IPS DF 4.7 (cell line): ENCODE results near the gene MPG.

ENCODE experiments used
- DNase-seq: peaks from one replicate; pipeline ENCODE4 v3.0.0-alpha.2; 2013; ENCODE audit warnings: low spot score; ENCODE audit errors: extremely low read depth

The MPG gene

DNA sequence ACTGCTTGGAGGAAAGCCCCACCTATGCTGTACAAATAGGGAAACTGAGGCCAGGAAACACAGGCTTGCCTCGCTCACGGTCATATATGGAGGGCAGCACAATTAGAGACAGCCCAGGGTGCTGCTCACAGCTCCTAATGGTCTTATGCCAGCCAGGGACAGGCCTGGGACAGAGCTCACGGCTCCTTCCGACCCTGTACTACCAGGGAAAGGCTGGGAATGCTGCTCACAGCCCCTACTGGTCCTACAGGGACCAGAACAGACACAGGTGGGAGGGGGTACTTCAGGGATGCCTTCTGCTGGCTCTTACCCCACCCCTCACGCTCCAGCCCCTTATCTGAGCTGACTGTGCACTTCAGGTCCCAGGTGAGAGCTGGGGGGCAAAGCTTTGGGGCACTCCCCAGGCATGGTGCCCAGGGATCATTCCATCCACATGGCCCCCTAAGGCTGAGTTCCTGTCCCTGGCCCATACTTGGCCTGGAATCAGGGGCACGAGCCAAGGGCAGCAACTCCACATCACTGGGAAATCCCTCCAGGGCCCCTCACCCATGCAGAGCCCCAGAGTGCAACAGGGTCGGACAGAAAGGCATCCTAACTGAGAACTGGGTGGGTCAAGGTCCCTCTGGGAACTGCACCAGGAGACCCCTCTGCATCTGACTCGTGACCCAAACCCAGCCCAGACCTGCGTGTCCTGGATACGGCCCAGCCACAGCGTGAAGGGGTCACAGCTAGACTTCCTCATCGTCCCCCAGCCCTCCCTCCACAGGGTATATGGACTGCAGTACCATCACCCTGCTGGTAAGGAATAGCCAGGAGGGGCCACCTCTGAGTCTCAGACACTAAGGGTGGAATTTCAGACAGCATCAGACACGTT is 11.5 kb upstream of the MPG start:
- DNase-seq = no peak

DNA sequence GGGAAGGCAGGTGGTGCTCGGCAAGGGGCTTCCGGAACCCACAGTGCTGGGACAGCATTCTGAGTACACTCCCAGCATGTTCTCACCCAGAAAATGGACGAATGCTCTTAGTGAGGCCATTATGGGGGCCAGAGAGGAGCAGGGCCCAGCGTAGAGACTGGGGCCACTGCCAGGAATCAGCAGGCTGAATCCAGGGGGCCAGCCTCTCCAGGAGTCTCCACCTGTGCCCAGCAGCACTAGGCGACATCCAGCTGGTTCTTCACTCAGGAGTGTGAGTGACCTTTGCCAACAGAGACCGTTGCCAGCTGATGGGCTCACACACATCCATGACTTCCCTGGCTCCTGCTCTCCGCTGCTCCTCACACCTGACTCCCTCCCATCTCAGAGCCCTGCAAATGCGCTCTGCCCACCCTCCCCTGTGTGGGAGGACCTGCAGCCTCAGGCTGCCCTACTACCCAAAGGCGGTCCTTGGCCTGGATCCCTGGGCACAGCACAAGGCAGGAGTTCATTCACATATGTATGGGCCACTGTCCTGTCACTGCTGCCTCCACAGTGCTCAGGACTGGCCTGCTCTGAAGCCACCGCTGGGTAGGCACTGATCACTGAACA is 10.7 kb upstream of the MPG start:
- no peak for DNase-seq

DNA sequence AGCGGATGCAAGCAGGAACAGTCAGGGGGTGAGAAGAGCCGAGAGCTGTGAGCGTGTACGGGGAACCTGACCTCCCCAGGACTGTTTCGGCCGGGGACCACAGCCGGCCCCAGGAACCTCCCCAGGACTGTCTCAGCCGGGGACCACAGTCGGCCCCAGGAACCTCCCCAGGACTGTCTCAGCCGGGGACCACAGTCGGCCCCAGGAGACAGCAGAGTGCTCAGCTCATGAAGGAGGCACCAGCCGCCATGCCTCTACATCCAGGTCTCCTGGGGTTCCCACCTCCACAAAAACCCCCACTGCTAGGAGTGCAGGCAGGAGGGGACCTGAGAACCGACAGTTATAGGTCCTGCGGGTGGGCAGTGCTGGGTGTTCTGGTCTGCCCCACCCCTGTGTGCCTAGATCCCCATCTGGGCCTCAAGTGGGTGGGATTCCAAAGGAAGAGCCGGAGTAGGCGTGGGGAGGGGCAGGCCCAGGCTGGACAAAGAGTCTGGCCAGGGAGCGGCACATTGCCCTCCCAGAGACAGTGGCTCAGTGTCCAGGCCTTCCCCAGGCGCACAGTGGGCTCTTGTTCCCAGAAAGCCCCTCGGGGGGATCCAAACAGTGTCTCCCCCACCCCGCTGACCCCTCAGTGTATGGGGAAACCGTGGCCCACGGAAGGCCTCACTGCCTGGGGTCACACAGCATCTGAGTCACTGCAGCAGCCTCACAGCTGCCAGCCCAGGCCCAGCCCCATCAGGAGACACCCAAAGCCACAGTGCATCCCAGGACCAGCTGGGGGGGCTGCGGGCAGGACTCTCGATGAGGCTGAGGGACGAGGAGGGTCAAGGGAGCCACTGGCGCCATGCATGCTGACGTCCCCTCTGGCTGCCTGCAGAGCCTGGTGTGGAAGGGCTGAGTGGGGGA is 9.9 kb upstream of the MPG start:
- no peak for DNase-seq

DNA sequence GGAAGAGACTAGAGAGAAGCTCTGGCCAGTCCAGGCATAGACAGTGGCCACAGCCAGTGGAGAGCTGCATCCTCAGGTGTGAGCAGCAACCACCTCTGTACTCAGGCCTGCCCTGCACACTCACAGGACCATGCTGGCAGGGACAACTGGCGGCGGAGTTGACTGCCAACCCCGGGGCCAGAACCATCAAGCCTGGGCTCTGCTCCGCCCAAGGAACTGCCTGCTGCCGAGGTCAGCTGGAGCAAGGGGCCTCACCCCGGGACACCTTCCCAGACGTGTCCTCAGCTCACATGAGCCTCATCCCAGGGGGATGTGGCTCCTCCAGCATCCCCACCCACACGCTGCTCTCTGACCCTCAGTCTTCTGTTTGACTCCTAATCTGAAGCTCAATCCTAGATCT is 8.8 kb upstream of the MPG start:
- DNase-seq = no peak

DNA sequence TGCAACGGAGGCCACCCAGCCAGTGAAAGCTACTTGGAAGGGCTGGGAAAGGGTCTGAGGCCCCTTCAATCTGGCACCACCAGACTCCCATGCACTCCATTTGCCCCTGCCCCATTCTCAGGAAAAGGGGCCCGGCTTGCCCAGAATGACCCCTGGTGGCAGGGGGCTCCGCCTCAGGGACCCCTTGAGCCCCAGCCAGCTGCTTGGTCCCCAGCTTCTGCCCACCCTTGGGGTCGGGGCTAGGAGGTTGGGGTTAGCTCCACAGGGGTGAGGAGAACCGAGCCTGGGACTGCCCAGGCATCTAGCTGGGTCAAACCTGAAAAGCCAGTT is 6.8 kb upstream of the MPG start:
- DNase-seq = no peak

DNA sequence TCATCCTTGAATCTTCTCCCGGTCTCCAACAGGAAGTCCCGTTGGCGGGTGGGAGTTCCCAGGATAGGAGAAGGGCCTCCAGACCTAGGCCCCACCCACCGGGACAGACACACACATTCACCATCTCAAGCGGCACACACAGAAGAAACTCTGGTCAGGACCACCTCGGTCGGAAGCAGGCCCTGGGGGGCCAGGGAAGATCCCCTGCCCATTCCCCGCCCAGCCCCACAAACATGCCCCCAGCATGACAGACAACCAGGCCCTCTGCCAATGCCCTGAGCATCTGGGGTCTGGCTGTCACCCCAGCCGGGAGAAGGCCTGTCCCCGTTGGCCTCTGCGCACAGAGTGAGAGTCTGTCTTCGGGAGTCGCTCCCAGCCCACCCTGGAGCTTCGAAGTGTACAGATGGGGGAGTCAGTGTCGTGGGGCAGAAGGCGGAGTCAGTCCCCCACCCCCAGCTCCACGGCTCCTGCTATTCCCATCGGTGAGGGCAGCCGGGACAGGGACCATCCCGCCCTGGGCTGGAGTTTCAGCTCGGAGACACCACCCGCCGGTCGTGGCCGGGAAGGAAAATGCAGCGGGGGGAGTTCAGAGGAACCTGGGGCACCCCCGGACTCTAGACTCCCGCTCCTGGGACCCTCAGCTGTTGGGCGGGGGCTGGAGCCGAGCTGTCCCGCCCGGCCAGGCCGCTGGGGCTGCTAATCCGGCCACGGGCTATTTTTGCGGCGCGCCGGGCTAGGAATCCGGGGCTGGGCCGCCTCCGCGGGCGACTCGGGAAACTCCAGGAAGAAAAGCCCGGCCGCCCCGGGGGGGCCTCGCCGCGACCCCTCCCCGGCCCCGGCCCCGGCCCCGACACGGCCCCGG is 6.3 kb upstream of the MPG start:
- DNase-seq = no peak

DNA sequence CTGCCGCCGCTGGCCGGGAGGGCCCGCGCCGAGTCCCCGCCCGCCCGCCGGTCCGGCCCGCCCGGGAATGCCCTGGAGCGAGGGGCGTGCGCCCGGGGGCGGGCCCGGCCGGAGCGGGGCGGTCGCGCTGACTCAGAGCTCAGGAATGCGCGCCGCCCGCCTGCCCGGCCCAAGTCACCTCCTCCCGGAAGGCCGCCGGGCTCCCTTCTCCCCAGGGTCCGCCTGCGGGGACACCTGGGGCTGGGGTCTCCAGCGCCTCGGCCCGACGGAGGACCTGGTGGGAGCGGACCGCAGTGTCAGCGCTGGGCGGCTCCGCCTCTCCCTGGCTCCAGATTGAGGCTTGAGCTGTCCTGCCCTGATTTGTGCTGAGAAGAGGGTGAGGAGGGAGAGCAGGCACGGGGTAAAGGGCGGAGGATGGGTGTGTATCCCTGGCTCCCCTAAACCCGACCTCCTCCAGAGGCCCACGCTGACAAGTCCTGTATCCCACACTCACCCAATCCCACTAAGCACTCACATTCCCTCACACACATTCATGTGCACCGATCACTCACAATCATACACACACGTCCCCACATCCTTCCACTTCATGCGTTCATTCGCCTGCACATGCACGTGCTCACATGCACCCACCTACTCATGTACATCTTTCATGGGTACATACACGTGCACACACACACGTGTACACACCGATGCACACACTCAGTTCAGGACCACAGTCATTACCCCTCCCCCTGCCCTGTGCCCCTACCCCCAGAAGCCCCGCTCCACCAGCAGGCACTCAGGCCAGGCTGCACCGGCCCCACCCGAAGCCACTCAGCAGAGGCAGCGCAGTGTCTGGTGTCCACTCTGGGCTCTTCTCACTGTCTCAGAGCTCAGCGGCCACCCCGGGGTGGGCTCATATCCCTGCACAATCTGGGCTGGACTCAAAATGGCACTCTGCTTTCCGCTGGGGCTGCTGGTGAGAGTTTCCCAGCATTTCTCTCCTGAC is 5.2 kb upstream of the MPG start, which contains the start of gene RHBDF1:
Gene RHBDF1, minus strand, starts transcription at position 71 of the 988 bp plus-strand sequence. CDS start 7,616 bp downstream, outside the sequence.
- DNase-seq = no peak

DNA sequence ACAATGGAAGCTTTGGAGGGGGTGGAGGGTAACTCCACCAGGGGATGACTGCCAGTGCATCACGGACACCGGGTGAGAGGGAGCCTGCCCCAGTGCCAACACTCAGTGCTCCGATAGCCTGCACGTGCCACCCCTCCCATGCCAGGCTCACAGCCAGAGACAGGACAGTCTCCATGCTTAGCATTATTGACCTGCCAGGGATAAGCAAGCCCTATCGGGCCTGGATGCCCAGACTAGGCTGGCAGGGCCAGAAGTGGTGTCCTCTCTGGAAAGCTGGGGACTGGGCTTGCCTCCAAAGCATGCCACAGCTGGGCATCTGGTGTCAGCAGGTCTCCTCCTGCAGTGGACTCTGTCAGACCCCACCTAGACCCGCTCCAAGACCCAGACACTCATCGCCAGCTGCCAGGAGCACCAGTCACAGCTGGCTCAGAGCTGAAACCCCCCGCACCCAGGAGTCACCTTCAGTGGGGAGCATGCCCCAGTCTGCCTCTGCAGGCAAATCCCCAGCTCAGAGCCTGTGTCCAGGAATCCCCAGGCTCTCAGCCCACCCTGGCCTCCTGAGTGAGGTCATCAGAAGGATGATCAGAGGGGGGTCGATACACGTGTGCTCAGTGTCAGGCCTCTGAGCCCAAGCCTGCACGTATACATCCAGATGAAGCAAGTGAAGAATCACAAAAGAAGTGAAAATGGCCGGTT is 3.8 kb upstream of the MPG start:
- DNase-seq = no peak

DNA sequence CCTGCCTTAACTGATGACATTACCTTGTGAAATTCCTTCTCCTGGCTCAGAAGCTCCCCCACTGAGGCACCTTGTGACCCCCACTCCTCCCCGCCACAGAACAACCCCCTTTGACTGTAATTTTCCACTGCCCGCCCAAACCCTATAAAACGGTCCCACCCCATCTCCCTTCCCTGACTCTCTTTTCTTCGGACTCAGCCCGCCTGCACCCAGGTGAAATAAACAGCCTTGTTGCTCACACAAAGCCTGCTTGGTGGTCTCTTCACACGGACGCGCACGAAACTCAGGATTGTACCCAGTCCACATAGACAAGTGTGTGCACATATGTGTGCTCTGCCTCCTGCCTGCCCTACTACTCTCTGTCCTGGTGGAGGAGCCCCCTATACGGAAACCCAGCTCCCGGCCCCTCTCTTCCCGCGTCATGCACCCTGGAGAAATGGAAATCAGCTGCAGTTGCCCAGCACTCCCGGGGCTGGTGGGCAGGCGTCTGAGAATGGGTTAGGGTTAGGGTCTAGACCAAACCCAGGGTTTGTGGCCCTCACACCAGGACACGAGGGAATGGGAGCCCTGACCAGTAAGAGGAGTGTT is 3.2 kb upstream of the MPG start:
- no peak for DNase-seq

DNA sequence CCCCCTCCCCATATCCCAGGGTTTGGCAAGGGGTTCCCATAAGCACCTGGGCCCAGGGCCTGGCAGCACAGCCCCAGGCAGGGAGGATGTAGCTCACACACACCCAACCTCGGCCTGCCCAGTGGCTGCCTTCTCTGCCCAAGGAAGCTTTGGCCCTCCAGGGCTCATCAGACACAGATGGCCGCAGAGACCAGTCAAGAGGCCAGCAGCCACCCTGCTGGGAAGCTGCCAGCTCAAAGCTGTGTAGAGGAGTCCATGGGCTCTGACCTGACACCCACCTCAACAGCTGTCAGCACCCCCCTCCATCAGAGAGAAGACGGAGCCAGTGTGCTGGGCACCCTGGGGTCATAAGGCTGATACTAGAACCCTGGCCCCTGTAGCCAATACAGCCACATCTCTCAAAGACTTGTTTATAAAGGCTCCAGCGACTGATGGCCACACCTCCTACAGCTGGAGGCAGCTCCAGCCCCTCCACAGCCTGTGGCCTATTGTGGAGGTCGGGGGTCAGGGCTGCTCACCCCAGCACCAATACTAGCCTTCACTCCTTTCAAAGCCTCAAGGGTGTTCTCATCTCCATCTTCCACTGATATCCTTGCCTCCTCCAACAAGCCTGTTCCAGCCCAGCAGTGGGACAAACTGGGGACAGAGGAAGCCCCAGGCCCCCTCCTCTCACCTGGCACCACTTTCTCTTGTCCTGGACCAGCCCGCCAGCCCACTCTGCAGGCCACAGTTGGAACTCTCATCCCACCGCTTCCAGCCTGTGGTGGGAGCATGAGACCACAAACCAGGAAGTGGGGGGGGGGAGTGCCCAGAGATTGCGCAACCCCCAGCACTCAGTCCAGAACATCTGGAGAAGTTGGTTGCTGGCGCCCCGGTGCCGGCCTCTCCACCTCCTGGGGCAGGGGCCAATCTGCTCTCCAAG is 2.2 kb upstream of the MPG start:
- no peak for DNase-seq

DNA sequence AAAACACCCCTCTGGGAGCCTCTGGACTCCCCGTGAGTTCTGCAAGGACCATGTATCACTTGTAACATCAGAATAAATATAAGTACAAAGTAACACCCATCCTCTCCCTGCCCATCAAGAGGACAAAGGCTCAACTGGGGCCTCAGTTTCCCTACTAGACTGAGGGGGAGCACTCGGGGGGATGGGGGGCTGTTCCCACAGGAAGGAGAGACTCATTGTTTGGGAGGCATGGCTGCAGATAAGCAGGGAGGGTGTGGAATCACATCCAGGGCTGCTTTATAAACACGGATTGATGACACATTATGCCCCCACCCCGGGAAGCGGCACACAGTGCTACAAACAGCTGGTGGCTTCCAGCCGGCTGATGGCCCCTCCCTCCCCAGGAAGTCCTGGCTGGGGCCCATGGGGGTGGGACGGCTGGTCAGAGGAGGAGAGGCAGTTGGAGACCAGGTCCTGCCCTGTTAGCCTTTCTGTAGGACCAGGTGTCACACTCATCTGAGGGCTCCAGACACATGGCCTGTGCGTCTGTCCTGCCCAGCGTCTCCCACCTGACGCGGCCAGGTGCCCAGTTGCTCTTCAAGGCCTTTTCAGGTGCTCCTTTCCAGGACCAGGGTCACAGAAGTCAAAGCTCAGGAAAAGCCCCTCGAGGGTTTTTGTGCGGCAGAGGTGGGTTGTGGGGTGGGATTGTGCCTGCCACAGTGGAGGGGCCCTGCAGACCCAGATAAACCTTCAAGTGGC is 1.3 kb upstream of the MPG start:
- DNase-seq = no peak

DNA sequence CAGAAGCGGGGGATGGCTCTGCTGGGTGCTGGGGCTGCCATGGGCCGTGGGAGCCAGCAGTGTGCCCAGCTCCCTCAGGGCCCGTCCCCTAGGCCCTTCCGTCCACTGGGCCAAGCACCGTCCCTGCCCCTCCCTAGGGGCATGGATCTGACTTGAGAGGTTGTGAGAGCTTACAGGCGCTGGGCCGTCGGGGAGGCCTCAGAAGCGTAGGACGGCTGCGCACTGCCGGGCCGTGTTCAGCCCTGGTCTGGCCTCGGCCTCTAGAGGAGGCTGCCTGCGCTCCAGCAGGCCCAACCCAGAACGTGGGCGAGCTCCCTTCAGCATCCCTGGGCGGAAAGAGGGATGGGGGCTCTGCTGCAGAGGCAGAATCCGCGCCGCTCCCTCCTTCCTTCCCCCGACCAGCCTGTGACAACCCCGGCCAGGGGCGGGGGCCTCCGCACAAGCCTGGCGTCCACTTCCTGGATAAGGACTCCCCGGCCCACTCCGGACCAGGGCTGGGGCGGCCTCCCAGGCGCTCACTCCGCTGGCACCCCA is 685 bp upstream of the MPG start:
- DNase-seq = no peak

DNA sequence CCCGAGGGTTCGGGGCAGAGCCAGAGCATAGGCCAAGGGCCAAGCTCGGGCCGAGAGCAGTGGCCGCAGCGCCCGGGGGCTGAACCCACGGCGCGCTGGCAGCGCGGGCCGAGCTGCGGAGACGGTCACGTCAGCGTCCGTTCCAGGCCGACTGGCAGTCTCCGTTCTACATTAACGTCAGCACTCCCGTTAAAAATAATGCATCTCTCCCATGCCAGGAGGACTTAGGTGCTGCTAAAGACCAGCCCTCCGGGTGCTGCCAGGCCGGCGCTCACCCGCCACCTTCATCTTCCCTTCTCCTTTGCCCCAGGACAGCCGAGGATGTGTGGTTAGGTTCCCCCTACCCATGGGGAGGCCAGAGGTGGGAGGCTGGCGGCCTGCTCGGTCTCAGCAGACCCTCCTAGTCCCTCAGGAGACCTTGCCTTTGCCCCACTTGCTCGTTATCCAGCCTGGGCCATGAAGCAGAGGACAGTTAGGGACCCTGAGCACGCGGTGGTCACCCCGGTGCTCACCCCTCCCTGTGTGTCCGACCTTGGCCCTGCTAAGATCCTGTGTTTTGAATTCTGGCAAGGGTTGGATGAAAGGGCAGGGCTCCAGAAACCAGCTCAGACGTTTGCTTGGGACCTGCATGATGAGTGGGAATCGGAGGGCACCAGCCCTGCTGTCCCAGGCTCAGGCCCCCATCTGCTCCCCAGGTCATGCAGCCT is 572 bp downstream of the MPG start:
- no peak for DNase-seq

DNA sequence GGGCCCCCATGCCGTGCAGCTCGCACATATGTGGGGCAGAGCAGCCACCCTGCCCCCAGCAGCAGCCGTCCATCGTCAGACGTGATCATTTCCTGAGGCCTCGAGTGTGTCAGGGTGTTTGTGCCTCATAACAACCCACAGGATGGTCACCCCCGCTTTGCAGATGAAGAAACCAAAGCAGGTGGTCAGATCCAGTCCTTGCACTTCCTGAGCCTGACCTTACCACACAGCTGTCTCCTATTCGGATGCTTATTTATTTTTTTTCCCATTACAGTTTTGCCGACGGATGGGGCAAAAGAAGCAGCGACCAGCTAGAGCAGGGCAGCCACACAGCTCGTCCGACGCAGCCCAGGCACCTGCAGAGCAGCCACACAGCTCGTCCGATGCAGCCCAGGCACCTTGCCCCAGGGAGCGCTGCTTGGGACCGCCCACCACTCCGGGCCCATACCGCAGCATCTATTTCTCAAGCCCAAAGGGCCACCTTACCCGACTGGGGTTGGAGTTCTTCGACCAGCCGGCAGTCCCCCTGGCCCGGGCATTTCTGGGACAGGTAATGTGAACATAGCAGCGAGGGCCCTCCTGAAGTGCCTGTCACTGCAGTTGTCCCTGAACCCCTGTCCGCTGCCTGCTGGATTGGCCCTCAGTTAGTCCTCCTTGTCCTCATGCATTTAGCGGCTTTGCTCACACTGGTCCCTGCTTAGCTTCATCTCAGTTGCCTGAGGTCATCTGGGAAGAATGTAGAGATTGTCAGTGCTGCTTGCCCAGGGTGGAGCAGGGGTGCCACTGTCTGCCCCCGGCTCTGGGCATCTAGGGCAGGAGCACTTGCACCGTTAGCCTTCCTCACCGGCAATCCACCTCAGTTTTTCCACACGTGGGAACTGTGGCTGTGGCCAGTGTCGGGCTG is 1.4 kb downstream of the MPG start:
- DNase-seq = no peak

DNA sequence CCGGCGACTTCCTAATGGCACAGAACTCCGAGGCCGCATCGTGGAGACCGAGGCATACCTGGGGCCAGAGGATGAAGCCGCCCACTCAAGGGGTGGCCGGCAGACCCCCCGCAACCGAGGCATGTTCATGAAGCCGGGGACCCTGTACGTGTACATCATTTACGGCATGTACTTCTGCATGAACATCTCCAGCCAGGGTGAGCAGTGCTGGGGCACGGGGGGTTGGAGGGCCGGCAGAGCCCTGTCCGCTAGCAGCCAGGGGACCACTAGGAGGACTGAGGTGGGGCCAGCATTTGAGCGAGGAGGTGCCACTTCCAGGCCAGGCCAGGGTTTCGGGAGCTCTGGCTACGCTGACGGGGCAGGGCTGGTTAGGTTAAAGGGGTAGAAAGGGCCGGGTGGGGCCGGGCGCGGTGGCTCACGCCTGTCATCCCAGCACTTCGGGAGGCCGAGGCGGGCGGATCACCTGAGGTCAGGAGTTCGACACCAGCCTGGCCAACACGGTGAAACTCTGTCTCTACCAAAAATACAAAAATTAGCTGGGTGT is 5.1 kb downstream of the MPG start:
- no peak for DNase-seq
